ENCODE data around the gene RBBP7. TPM values are rescaled to one million over a fixed set of nuclear protein-coding genes. Genes with fewer than 3 reads are reported as not detected.

The RBBP7 gene
- total RNA-seq: 122 to 151 TPM (median 142 TPM) in 3 replicates
- long read RNA-seq, transcript RBBP7-202 (12 exons, 2,036 nt): minor isoform, 10 of 341 reads
- long read RNA-seq, transcript RBBP7-203 (12 exons, 2,333 nt): major isoform, 293 of 341 reads
- long read RNA-seq, partial matches to known transcripts: 4 of 341 reads
- long read RNA-seq, other reads (novel, unspliced or antisense): 31 of 341 reads

DNA sequence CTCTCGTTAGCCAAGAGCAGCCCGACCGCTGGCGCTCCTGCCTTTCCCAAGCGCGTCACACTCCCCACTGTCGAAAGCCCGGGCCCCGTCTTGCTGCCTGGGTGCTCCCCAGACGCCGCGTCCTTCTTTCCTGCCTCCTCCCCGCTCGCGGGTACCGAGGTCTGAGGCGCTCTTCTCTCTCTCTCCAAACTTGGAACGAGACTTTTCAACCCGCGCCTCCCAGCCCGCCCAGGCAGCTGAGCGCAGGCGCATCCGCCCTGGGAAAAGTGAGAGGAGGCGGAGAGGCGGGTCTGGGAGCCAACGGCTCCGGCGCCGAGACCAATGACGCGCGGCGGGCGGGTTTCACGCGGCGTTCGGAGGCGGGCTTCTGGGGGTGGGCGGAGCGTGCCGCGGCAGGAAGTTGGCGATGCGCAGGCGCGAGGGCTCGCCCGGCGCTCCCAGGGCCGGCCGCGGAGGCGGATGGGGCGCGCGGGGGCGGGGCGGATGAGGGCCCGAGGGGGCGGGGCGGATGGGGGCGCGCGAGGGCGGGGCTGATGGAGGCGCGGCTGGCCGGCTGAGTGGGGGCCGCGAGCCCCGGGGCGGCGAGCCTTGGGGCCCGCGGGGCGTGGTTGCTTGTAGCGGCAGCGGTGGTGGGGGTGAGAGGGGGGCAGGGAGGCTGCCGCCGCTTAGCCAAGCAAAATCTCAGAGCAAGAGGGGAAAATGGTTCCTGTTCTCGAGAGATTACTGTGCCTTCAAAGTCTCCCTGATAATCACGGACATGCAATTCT, at the start of gene RBBP7:
Gene RBBP7, minus strand, starts transcription at position 268 of the 767 bp plus-strand sequence. CDS start 309 bp downstream, outside the sequence.
- peak; percentile 99 for DNase-seq (ENCODE audit: low spot score)
- peaks cover 1% of the 10 kb centered on the region for H3K36me3 Mint-ChIP-seq (ENCODE audit: low read depth)
- peak within 1 kb of the TSS; percentile 100 for H3K27ac Mint-ChIP-seq (ENCODE audit: unreplicated experiment)
- H3K4me1 Mint-ChIP-seq (ENCODE audit: low read depth): peaks cover 46% of the 10 kb centered on the region
- TF ChIP-seq, protein P1, sequence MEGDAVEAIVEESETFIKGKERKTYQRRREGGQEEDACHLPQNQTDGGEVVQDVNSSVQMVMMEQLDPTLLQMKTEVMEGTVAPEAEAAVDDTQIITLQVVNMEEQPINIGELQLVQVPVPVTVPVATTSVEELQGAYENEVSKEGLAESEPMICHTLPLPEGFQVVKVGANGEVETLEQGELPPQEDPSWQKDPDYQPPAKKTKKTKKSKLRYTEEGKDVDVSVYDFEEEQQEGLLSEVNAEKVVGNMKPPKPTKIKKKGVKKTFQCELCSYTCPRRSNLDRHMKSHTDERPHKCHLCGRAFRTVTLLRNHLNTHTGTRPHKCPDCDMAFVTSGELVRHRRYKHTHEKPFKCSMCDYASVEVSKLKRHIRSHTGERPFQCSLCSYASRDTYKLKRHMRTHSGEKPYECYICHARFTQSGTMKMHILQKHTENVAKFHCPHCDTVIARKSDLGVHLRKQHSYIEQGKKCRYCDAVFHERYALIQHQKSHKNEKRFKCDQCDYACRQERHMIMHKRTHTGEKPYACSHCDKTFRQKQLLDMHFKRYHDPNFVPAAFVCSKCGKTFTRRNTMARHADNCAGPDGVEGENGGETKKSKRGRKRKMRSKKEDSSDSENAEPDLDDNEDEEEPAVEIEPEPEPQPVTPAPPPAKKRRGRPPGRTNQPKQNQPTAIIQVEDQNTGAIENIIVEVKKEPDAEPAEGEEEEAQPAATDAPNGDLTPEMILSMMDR (IDR thresholded peaks at IDR 0.05): no peak
- H3K4me3 Mint-ChIP-seq (ENCODE audit: unreplicated experiment): peak within 1 kb of the TSS; percentile 99
- peaks cover 5% of the 10 kb centered on the region for H3K27me3 Mint-ChIP-seq (ENCODE audit: low read depth)
- H3K9me3 Mint-ChIP-seq (ENCODE audit: low read depth): no peaks in the 10 kb centered on the region

DNA sequence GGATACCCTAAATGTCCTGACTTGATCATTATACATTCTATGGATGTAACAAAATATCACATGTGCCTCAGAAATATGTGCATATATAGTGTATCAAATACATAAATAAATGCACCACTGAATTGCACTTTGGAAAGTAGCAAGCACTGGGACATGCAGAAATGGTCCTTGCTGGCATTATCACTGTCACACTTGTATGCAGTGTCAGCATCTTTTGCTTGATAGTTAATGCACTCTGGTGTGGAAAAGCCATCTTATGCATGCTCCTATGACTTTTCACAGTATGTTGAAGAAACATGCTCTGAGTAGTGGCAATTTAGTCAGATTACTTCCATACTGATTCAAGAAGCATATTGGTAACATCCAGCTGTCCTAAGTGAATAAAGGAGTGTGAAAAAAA, 48.8 kb upstream of the RBBP7 start:
- TF ChIP-seq, protein P1 (IDR thresholded peaks at IDR 0.05): no peak
- Mint-ChIP-seq H3K4me3 (ENCODE audit: unreplicated experiment) (no peak overlapping the region), H3K27ac (ENCODE audit: unreplicated experiment) (no peak overlapping the region), H3K9me3 (ENCODE audit: low read depth) (no peaks in the 10 kb centered on the region), H3K36me3 (ENCODE audit: low read depth) (no peaks in the 10 kb centered on the region), H3K27me3 (ENCODE audit: low read depth) (peaks cover 20% of the 10 kb centered on the region), H3K4me1 (ENCODE audit: low read depth) (no peaks in the 10 kb centered on the region)
- DNase-seq (ENCODE audit: low spot score): no peak

DNA sequence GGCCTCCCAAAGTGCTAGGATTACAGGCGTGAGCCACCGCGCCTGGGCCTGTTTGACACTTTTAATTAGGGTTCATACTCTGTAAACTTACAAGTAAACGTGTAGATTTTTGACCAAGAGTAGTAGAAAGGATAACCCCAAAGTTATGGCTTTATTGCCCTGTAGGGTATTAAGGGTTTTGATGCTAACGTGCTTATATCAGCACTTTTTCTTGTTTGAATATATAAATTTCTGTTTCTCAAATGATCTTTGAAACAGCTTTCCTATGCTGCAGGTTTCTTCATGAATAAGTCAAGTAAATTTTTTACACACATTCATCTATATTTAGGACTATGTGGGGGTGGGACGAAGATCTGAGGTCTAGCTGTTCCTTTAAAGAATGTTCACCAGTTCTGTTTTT, 47.0 kb upstream of the RBBP7 start:
- Mint-ChIP-seq H3K4me3 (ENCODE audit: unreplicated experiment) (no peak overlapping the region), H3K36me3 (ENCODE audit: low read depth) (no peaks in the 10 kb centered on the region), H3K27me3 (ENCODE audit: low read depth) (peaks cover 15% of the 10 kb centered on the region), H3K9me3 (ENCODE audit: low read depth) (no peaks in the 10 kb centered on the region), H3K4me1 (ENCODE audit: low read depth) (no peaks in the 10 kb centered on the region), H3K27ac (ENCODE audit: unreplicated experiment) (no peak overlapping the region)
- DNase-seq (ENCODE audit: low spot score): no peak
- TF ChIP-seq, protein P1 (IDR thresholded peaks at IDR 0.05): no peak

DNA sequence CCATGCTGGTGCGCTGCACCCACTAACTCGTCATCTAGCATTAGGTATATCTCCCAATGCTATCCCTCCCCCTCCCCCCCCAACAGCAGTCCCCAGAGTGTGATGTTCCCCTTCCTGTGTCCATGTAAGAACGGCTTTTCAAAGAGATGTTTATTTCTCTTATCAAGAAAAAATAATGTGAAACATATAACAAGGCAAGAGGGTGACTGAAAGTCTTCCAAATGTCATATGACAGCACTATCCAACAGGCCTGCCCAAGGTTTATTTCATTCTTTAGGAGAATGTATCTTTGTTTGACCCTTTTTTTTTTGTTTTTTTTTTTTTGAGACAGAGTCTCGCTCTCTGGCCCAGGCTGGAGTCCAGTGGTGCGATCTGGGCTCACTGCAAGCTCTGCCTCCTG, 46.4 kb upstream of the RBBP7 start:
- Mint-ChIP-seq H3K4me3 (ENCODE audit: unreplicated experiment) (no peak overlapping the region), H3K36me3 (ENCODE audit: low read depth) (no peaks in the 10 kb centered on the region), H3K27ac (ENCODE audit: unreplicated experiment) (no peak overlapping the region), H3K4me1 (ENCODE audit: low read depth) (no peaks in the 10 kb centered on the region), H3K27me3 (ENCODE audit: low read depth) (peaks cover 13% of the 10 kb centered on the region), H3K9me3 (ENCODE audit: low read depth) (no peaks in the 10 kb centered on the region)
- TF ChIP-seq, protein P1 (IDR thresholded peaks at IDR 0.05): no peak
- DNase-seq (ENCODE audit: low spot score): no peak

DNA sequence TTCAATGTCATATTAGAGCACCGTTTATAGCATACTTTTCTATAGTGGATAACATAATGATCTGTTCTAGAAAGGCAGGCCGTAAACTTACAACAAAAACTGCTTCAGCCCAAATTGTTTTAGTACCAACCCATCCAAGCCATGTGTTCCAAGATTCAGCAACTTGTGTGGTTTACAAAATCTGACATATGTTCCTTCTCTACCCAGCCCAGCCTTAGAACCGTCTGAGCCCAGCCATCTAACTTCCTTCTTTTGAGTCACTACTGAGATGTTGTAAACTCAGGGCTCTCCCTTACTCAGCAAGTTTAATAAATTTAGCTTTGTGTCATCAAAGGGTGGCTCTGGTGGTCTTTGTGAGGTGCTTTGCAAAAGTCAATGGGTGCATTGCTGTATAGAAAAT, 43.9 kb upstream of the RBBP7 start:
- Mint-ChIP-seq H3K4me1 (ENCODE audit: low read depth) (no peaks in the 10 kb centered on the region), H3K27ac (ENCODE audit: unreplicated experiment) (no peak overlapping the region), H3K4me3 (ENCODE audit: unreplicated experiment) (no peak overlapping the region), H3K27me3 (ENCODE audit: low read depth) (peaks cover 7% of the 10 kb centered on the region), H3K36me3 (ENCODE audit: low read depth) (no peaks in the 10 kb centered on the region), H3K9me3 (ENCODE audit: low read depth) (no peaks in the 10 kb centered on the region)
- TF ChIP-seq, protein P1 (IDR thresholded peaks at IDR 0.05): no peak
- DNase-seq (ENCODE audit: low spot score): no peak

All from chondrocyte (in vitro differentiated cells).